GM12891 (cell line): Measurements from ENCODE around the gene NHS.

Experiments
- PAX5 ChIP-seq: IDR thresholded peaks from 2 replicates; pipeline ENCODE4 v1.6.1; 2011; ENCODE audit warnings: low read length, moderate library complexity, mild to moderate bottlenecking; ENCODE audit not compliant: insufficient read depth, severe bottlenecking
- POLR2A ChIP-seq: IDR thresholded peaks from 2 replicates; pipeline ENCODE4 v1.6.1; 2011; ENCODE audit warnings: low read depth, low read length, control low read depth
- POLR2AphosphoS5 ChIP-seq: IDR thresholded peaks from 2 replicates; pipeline ENCODE4 v1.6.1; 2011; ENCODE audit warnings: low read depth, low read length, control low read depth
- POU2F2 ChIP-seq: IDR thresholded peaks from 2 replicates; pipeline ENCODE4 v1.6.1; 2011; ENCODE audit warnings: low read depth, mild to moderate bottlenecking, control low read depth, low read length, moderate library complexity
- SPI1 ChIP-seq: IDR thresholded peaks from 2 replicates; pipeline ENCODE4 v1.6.1; 2011; ENCODE audit warnings: low read depth, low read length, control low read depth
- TAF1 ChIP-seq: IDR thresholded peaks from 2 replicates; pipeline ENCODE4 v1.6.1; 2011; ENCODE audit warnings: low read depth, low read length, control low read depth

- TF ChIP-seq TAF1: no peak
- TF ChIP-seq POLR2AphosphoS5: no peak
- TF ChIP-seq POLR2A: no peak
- TF ChIP-seq SPI1: no peak
- TF ChIP-seq POU2F2: no peak
- no peak for TF ChIP-seq PAX5
Measured at GRCh38 chrX:17465802-17466201, 90.8 kb downstream of the NHS start.
